Mesenchymal stem cell (in vitro differentiated cells and primary cell): ENCODE data around the gene VPS72.
A peak's percentile ranks its signal among the peaks of the same experiment; 100 is the strongest.

Experiments
- DNase-seq: peaks from one replicate; pipeline ENCODE4 v3.0.0-alpha.2; 2013
- H2AFZ ChIP-seq: one replicate; pipeline ENCODE4 v1.6.1; 2013; ENCODE audit warnings: low read depth, mild to moderate bottlenecking, control low read depth, inconsistent platforms, low read length, moderate library complexity
- H2AK5ac ChIP-seq: 2 replicates; pipeline ENCODE4 v1.6.1; 2013; ENCODE audit warnings: low read length, moderate library complexity, mild to moderate bottlenecking, inconsistent platforms; ENCODE audit not compliant: severe bottlenecking
- H2BK120ac ChIP-seq: one replicate; pipeline ENCODE4 v1.6.1; 2013; ENCODE audit warnings: low read depth, mild to moderate bottlenecking, inconsistent platforms, low read length, moderate library complexity
- H2BK12ac ChIP-seq, 2 experiments: one replicate each; pipeline ENCODE4 v1.6.1; 2013; ENCODE audit warnings: inconsistent platforms in 2 of 2, low read length in 2 of 2, mild to moderate bottlenecking in 2 of 2, moderate library complexity in 2 of 2, control low read depth in 1 of 2
- H2BK15ac ChIP-seq: one replicate; pipeline ENCODE4 v1.6.1; 2013; ENCODE audit warnings: mild to moderate bottlenecking, low read depth, inconsistent platforms; ENCODE audit not compliant: poor library complexity, severe bottlenecking
- H2BK5ac ChIP-seq: 2 replicates; pipeline ENCODE4 v1.6.1; 2013; ENCODE audit warnings: low read depth, mild to moderate bottlenecking, low read length, control low read depth, inconsistent platforms; ENCODE audit not compliant: poor library complexity, severe bottlenecking
- H3K14ac ChIP-seq, 2 experiments: one replicate each; pipeline ENCODE4 v1.6.1; 2013; ENCODE audit warnings: inconsistent platforms in 2 of 2, low read length in 2 of 2, control low read depth in 1 of 2, mild to moderate bottlenecking in 1 of 2, moderate library complexity in 1 of 2
- H3K18ac ChIP-seq, 2 experiments: one replicate each; pipeline ENCODE4 v1.6.1; 2013; ENCODE audit warnings: inconsistent platforms in 2 of 2, low read length in 2 of 2, control low read depth in 1 of 2, low read depth in 1 of 2, mild to moderate bottlenecking in 1 of 2
- H3K23ac ChIP-seq, 2 experiments: one replicate each; pipeline ENCODE4 v1.6.1; 2013; ENCODE audit warnings: inconsistent platforms in 2 of 2, low read length in 2 of 2, mild to moderate bottlenecking in 2 of 2, moderate library complexity in 2 of 2, control low read depth in 1 of 2
- H3K27ac ChIP-seq: 2 replicates; pipeline ENCODE4 v1.5.1; 2013; ENCODE audit warnings: mild to moderate bottlenecking, moderate library complexity, low read length, control low read depth, inconsistent platforms; ENCODE audit not compliant: poor library complexity, severe bottlenecking
- H3K27me3 ChIP-seq, 2 experiments: 2 replicates each; pipeline versions ENCODE4 v1.6.1 to v1.7.0; 2013; ENCODE audit warnings: low read length in 2 of 2, mild to moderate bottlenecking in 2 of 2, moderate library complexity in 2 of 2, control low read depth in 1 of 2, inconsistent platforms in 1 of 2; ENCODE audit not compliant: control insufficient read depth in 1 of 2, insufficient read depth in 1 of 2
- H3K36me3 ChIP-seq, 2 experiments: 2 replicates each; pipeline versions ENCODE4 v1.6.1 to v1.7.0; 2013; ENCODE audit warnings: low read length in 2 of 2, control low read depth in 1 of 2, inconsistent platforms in 1 of 2, low read depth in 1 of 2, mild to moderate bottlenecking in 1 of 2; ENCODE audit not compliant: insufficient read depth in 2 of 2, control insufficient read depth in 1 of 2
- H3K4ac ChIP-seq, 2 experiments: one replicate each; pipeline ENCODE4 v1.6.1; 2013; ENCODE audit warnings: inconsistent platforms in 2 of 2, low read length in 2 of 2, mild to moderate bottlenecking in 2 of 2, moderate library complexity in 2 of 2, control low read depth in 1 of 2, low read depth in 1 of 2
- H3K4me1 ChIP-seq: 2 replicates; pipeline ENCODE4 v1.6.1; 2013; ENCODE audit warnings: low read depth, low read length, control low read depth; ENCODE audit not compliant: control insufficient read depth, insufficient read depth
- H3K4me2 ChIP-seq: 2 replicates; pipeline ENCODE4 v1.6.1; 2013; ENCODE audit warnings: low read length, mild to moderate bottlenecking, inconsistent platforms; ENCODE audit not compliant: poor library complexity, severe bottlenecking
- H3K4me3 ChIP-seq, 2 experiments: 2 replicates each; pipeline versions ENCODE4 v1.5.1 to v1.7.0; 2013; ENCODE audit warnings: low read length in 2 of 2, mild to moderate bottlenecking in 2 of 2, control low read depth in 1 of 2, low read depth in 1 of 2; ENCODE audit not compliant: insufficient read depth in 1 of 2
- H3K79me1 ChIP-seq: replicated peaks from 2 replicates; pipeline ENCODE4 v1.6.1; 2013; ENCODE audit warnings: mild to moderate bottlenecking, control low read depth, low read length, inconsistent platforms; ENCODE audit not compliant: poor library complexity, severe bottlenecking
- H3K9ac ChIP-seq: 2 replicates; pipeline ENCODE4 v1.7.0; 2013; ENCODE audit warnings: mild to moderate bottlenecking, low read length, moderate library complexity
- H3K9me3 ChIP-seq: 2 replicates; pipeline ENCODE4 v1.7.0; 2013; ENCODE audit warnings: mild to moderate bottlenecking, low read length; ENCODE audit not compliant: control insufficient read depth
- H4K8ac ChIP-seq: one replicate; pipeline ENCODE4 v1.6.1; 2013; ENCODE audit warnings: inconsistent platforms, mild to moderate bottlenecking, low read length, moderate library complexity
- H4K91ac ChIP-seq: one replicate; pipeline ENCODE4 v1.6.1; 2013; ENCODE audit warnings: mild to moderate bottlenecking, low read length, inconsistent platforms
- WGBS: methylation state at CpG from one replicate; pipeline ENCODE4 v1.1.7; 2013; ENCODE audit warnings: mixed read lengths; 5-methylcytosine and 5-hydroxymethylcytosine counted together

Gene VPS72

DNA sequence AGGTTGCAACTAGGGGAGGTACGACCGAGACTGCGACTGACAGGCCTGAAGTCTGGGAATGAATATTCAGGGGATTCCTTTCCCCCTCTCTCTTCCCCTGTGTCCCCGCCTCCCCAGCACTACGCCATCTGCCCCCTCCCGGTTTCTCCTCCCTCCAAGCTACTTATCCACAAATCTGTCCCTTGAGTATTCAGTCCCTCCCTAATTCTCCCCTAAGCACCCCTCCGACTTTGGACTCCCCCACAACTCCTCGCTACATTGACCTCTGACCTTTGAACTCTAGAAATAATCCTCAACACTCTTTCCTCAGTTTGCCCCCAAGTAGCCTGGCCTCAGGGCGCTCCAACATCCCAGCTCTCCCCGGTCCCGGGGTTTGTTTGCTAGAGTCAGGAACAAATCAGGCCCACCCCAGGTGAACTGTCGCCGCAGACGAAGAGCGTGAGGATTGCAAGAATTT is 24.7 kb downstream of the VPS72 start:
- no peak overlapping the region for H2BK120ac ChIP-seq
- H3K36me3 ChIP-seq = peaks cover 27 to 45% of the 10 kb centered on the region in 2 experiments
- H3K79me1 ChIP-seq = peaks cover 13% of the 10 kb centered on the region
- peak overlapping the region; percentile 63 for H3K27ac ChIP-seq
- peak overlapping the region; percentile 34 to 84 for H3K18ac ChIP-seq
- peak overlapping the region; percentile 59 to 84 for H3K4me3 ChIP-seq
- no peak overlapping the region for H3K23ac ChIP-seq
- no peak overlapping the region for H2BK15ac ChIP-seq
- peak overlapping the region; percentile 61 for H2AK5ac ChIP-seq
- no peak overlapping the region for H2BK12ac ChIP-seq
- peak overlapping the region; percentile 89 for H4K8ac ChIP-seq
- peak overlapping the region; percentile 90 for H3K4me2 ChIP-seq
- peak overlapping the region; percentile 8 for H4K91ac ChIP-seq
- H3K9me3 ChIP-seq = no peaks in the 10 kb centered on the region
- H3K9ac ChIP-seq = peak overlapping the region; percentile 92
- H2BK5ac ChIP-seq = no peak overlapping the region
- no peak overlapping the region for H3K14ac ChIP-seq
- WGBS = 4% methylated on average over 15 of the region's 15 CpGs
- DNase-seq = peak; percentile 59
- H3K27me3 ChIP-seq = no peaks in the 10 kb centered on the region
- H3K4me1 ChIP-seq = peaks cover 6% of the 10 kb centered on the region
- peak overlapping the region in 1 of 2 experiments; percentile 85 for H3K4ac ChIP-seq
- peak overlapping the region; percentile 75 for H2AFZ ChIP-seq

DNA sequence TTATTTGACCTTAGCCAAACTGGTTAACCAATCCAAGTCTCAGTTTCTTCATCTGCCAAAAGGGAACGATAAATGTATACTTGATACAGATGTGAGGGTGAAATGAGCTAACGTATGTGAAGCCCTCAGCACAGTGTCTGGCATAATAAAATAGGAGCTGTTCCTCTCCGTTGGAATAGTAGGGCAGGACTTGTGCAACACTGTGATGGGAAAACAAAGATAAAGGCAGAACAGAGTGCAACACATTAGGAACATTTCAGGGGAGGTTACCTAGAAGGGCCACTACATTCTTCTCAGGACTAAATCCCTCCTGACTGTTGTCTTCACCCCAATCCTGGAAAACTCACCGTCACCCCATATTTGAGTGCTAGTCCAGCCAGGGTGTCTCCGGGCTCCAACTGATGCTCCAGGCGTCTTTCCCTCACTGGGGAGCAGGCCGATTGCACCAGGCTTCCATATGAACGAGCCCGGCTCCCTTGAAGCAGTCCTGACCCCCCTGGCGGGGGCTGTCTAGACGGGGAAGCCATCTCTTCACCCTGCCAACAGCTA is 25.2 kb downstream of the VPS72 start:
- H2BK120ac ChIP-seq = peak overlapping the region; percentile 11
- no peak overlapping the region for H2AK5ac ChIP-seq
- no peaks in the 10 kb centered on the region for H3K9me3 ChIP-seq
- H2BK5ac ChIP-seq = no peak overlapping the region
- WGBS = 42% methylated on average over 11 of the region's 11 CpGs
- H4K91ac ChIP-seq = peak overlapping the region; percentile 8
- H3K9ac ChIP-seq = peak overlapping the region; percentile 92
- H3K14ac ChIP-seq = no peak overlapping the region
- H2BK15ac ChIP-seq = no peak overlapping the region
- peaks cover 26 to 45% of the 10 kb centered on the region in 2 experiments for H3K36me3 ChIP-seq
- H4K8ac ChIP-seq = peak overlapping the region; percentile 89
- peak overlapping the region; percentile 90 for H3K4me2 ChIP-seq
- peak overlapping the region; percentile 16 for H2AFZ ChIP-seq
- H3K18ac ChIP-seq = no peak overlapping the region
- H3K79me1 ChIP-seq = peaks cover 13% of the 10 kb centered on the region
- peak overlapping the region in 1 of 2 experiments; percentile 8 for H3K4ac ChIP-seq
- H3K4me3 ChIP-seq = peak overlapping the region; percentile 59 to 84
- H3K27me3 ChIP-seq = no peaks in the 10 kb centered on the region
- peaks cover 6% of the 10 kb centered on the region for H3K4me1 ChIP-seq
- no peak for DNase-seq
- H2BK12ac ChIP-seq = no peak overlapping the region
- H3K27ac ChIP-seq = peak overlapping the region; percentile 24
- no peak overlapping the region for H3K23ac ChIP-seq

DNA sequence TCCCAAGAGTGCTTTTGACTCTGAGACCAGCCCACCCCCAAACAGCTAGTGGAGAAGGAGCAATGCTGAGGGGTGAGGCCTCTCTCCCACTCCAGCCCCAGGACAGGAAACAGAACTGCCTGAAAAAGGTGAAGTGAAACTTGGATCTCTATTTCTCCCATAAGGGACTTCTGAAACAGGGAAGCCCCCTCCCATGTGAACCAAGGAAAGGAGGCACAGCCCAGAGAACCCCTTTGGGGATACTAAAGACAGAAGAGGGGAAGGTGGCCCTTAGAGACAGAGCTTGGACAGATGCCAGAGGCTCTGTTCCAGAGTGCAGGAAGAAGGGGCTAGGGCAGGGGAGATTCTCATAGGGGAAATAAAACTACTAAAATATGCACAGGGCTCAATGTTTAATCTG is 30.6 kb downstream of the VPS72 start:
- Histone ChIP-seq H4K8ac (no peak overlapping the region), H3K36me3 (peaks cover 35 to 63% of the 10 kb centered on the region in 2 experiments), H3K4me2 (no peak overlapping the region), H3K4me3 (no peak overlapping the region), H2BK12ac (no peak overlapping the region), H3K9me3 (no peaks in the 10 kb centered on the region), H4K91ac (no peak overlapping the region), H3K4me1 (no peaks in the 10 kb centered on the region), H2BK15ac (no peak overlapping the region), H3K27me3 (no peaks in the 10 kb centered on the region), H3K18ac (no peak overlapping the region), H3K14ac (no peak overlapping the region), H3K9ac (no peak overlapping the region), H2BK5ac (no peak overlapping the region), H3K27ac (no peak overlapping the region), H2AK5ac (no peak overlapping the region), H3K23ac (no peak overlapping the region), H2BK120ac (no peak overlapping the region), H3K79me1 (peaks cover 12% of the 10 kb centered on the region), H3K4ac (no peak overlapping the region), H2AFZ (no peak overlapping the region)
- no peak for DNase-seq

DNA sequence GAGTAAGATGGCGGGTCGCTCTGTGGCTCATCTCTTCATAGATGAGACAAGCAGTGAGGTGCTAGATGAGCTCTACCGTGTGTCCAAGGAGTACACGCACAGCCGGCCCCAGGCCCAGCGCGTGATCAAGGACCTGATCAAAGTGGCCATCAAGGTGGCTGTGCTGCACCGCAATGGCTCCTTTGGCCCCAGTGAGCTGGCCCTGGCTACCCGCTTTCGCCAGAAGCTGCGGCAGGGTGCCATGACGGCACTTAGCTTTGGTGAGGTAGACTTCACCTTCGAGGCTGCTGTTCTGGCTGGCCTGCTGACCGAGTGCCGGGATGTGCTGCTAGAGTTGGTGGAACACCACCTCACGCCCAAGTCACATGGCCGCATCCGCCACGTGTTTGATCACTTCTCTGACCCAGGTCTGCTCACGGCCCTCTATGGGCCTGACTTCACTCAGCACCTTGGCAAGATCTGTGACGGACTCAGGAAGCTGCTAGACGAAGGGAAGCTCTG is 31.2 kb downstream of the VPS72 start:
- Histone ChIP-seq H2BK120ac (no peak overlapping the region), H3K27ac (no peak overlapping the region), H2BK15ac (no peak overlapping the region), H3K36me3 (peaks cover 35 to 66% of the 10 kb centered on the region in 2 experiments), H3K79me1 (peaks cover 10% of the 10 kb centered on the region), H3K4me2 (no peak overlapping the region), H3K27me3 (no peaks in the 10 kb centered on the region), H3K14ac (no peak overlapping the region), H4K8ac (no peak overlapping the region), H3K4ac (no peak overlapping the region), H3K9ac (no peak overlapping the region), H2BK12ac (no peak overlapping the region), H3K9me3 (no peaks in the 10 kb centered on the region), H4K91ac (no peak overlapping the region), H3K23ac (no peak overlapping the region), H3K4me1 (no peaks in the 10 kb centered on the region), H2AFZ (no peak overlapping the region), H3K4me3 (no peak overlapping the region), H3K18ac (no peak overlapping the region), H2BK5ac (no peak overlapping the region), H2AK5ac (no peak overlapping the region)
- 96% methylated on average over 22 of the region's 22 CpGs for WGBS
- DNase-seq = no peak
